OCI-LY1 (cell line): Measurements from ENCODE around the gene CNTN3.

Experiments used
- H2AFZ ChIP-seq: fragments of 200-600 bp; sonication (generic), shearing (Covaris generic); 2 replicates; pipeline ENCODE4 v1.6.0; 2014; ENCODE audit warnings: antibody characterized with exemption, mild to moderate bottlenecking, low read length
- H3F3A ChIP-seq: fragments of 200-600 bp; sonication (generic), shearing (Covaris generic); 2 replicates; pipeline ENCODE4 v1.6.0; 2014; ENCODE audit warnings: mild to moderate bottlenecking, antibody characterized with exemption, low read length, moderate library complexity; ENCODE audit not compliant: insufficient read depth
- H3K27ac ChIP-seq: fragments of 200-600 bp; sonication (generic); 2 replicates; pipeline ENCODE4 v1.5.1; 2014; ENCODE audit warnings: low read length, mixed run types, mild to moderate bottlenecking, low read depth; ENCODE audit not compliant: poor library complexity, severe bottlenecking
- H3K27me3 ChIP-seq: fragments of 200-600 bp; sonication (generic); 2 replicates; pipeline ENCODE4 v1.6.0; 2014; ENCODE audit warnings: antibody characterized with exemption, mild to moderate bottlenecking, low read length, moderate library complexity; ENCODE audit not compliant: insufficient read depth
- H3K36me3 ChIP-seq: fragments of 200-600 bp; sonication (generic); 2 replicates; pipeline ENCODE4 v1.6.1; 2014; ENCODE audit warnings: mild to moderate bottlenecking, antibody characterized with exemption, low read length, moderate library complexity, mixed read lengths; ENCODE audit not compliant: insufficient read depth
- H3K4me1 ChIP-seq: fragments of 200-600 bp; sonication (generic); 2 replicates; pipeline ENCODE4 v1.5.1; 2014; ENCODE audit warnings: mild to moderate bottlenecking, low read length, moderate library complexity; ENCODE audit not compliant: insufficient read depth, severe bottlenecking
- H3K4me2 ChIP-seq: fragments of 200-600 bp; sonication (generic), shearing (Covaris generic); 2 replicates; pipeline ENCODE4 v1.6.1; 2014; ENCODE audit warnings: low read length
- H3K4me3 ChIP-seq: fragments of 200-600 bp; sonication (generic); 2 replicates; pipeline ENCODE4 v1.5.1; 2014; ENCODE audit warnings: low read length, low read depth, mild to moderate bottlenecking, mixed read lengths; ENCODE audit not compliant: poor library complexity, severe bottlenecking
- H3K79me2 ChIP-seq: fragments of 200-600 bp; shearing (Covaris generic); 2 replicates; pipeline ENCODE4 v1.6.1; 2016; ENCODE audit warnings: mixed run types, low read length, mixed read lengths; ENCODE audit not compliant: insufficient read depth
- H3K9ac ChIP-seq: fragments of 200-600 bp; sonication (generic), shearing (Covaris generic); 2 replicates; pipeline ENCODE4 v1.6.1; 2014; ENCODE audit warnings: mild to moderate bottlenecking, low read length, mixed read lengths
- H3K9me2 ChIP-seq: fragments of 200-600 bp; sonication (generic), shearing (Covaris generic); 2 replicates; pipeline ENCODE4 v1.6.1; 2014; ENCODE audit warnings: low read depth, mild to moderate bottlenecking, low read length, mixed read lengths
- H3K9me3 ChIP-seq: fragments of 200-600 bp; shearing (Covaris generic); 2 replicates; pipeline ENCODE4 v1.6.1; 2014; ENCODE audit warnings: low read length, mixed read lengths
- H4K20me1 ChIP-seq: fragments of 200-600 bp; sonication (generic), shearing (Covaris generic); 2 replicates; pipeline ENCODE4 v1.6.0; 2016; ENCODE audit warnings: mild to moderate bottlenecking, low read length; ENCODE audit not compliant: insufficient read depth
- CTCF ChIP-seq: fragments of 200-600 bp; sonication (generic), shearing (Covaris generic); IDR thresholded peaks from 2 replicates; pipeline ENCODE4 v1.5.1; 2017; ENCODE audit warnings: mild to moderate bottlenecking, antibody characterized with exemption, low read length, moderate library complexity, mixed read lengths
- EZH2 ChIP-seq: fragments of 200-600 bp; sonication (generic), shearing (Covaris generic); IDR thresholded peaks from 2 replicates; pipeline ENCODE4 v1.8.0; 2017; ENCODE audit warnings: borderline replicate concordance, mixed run types, mild to moderate bottlenecking, antibody characterized with exemption, low read length, moderate library complexity, mixed read lengths

CNTN3 gene

GRCh38 chr3:74602471-74602870 is 12.0 kb downstream of the CNTN3 start:
- no peaks in the 10 kb centered on the region for H4K20me1 ChIP-seq
- TF ChIP-seq CTCF, result no peak
- TF ChIP-seq EZH2, result no peak

GRCh38 chr3:74601793-74602192 is 12.7 kb downstream of the CNTN3 start:
- H3K36me3 ChIP-seq, result no peaks in the 10 kb centered on the region
- H3K4me2 ChIP-seq, result no peak overlapping the region
- H3K79me2 ChIP-seq, result no peaks in the 10 kb centered on the region
- no peaks in the 10 kb centered on the region for H3K9me3 ChIP-seq
- no peak overlapping the region for H3K27ac ChIP-seq
- H2AFZ ChIP-seq, result no peak overlapping the region
- no peaks in the 10 kb centered on the region for H3K27me3 ChIP-seq
- no peaks in the 10 kb centered on the region for H3K4me1 ChIP-seq
- H3K4me3 ChIP-seq, result no peak overlapping the region
- TF ChIP-seq CTCF (no peak), EZH2 (no peak)
- no peaks in the 10 kb centered on the region for H3K9me2 ChIP-seq
- H3K9ac ChIP-seq, result no peak overlapping the region
- H3F3A ChIP-seq, result no peaks in the 10 kb centered on the region
- H4K20me1 ChIP-seq, result no peaks in the 10 kb centered on the region

More at GRCh38 chr3:74602471-74602870, 12.0 kb downstream of the CNTN3 start:
- Histone ChIP-seq H3K4me3 (no peak overlapping the region), H3K9ac (no peak overlapping the region), H3K9me3 (no peaks in the 10 kb centered on the region), H3K79me2 (no peaks in the 10 kb centered on the region), H3K27ac (no peak overlapping the region), H3K4me2 (no peak overlapping the region), H3F3A (no peaks in the 10 kb centered on the region), H3K36me3 (no peaks in the 10 kb centered on the region), H3K27me3 (no peaks in the 10 kb centered on the region), H3K4me1 (no peaks in the 10 kb centered on the region), H3K9me2 (no peaks in the 10 kb centered on the region), H2AFZ (no peak overlapping the region)

GRCh38 chr3:74599564-74599963 is 14.9 kb downstream of the CNTN3 start:
- no peaks in the 10 kb centered on the region for H3K36me3 ChIP-seq
- no peaks in the 10 kb centered on the region for H3K27me3 ChIP-seq
- no peaks in the 10 kb centered on the region for H4K20me1 ChIP-seq
- H3K4me3 ChIP-seq, result no peak overlapping the region
- H3K9ac ChIP-seq, result no peak overlapping the region
- H3K79me2 ChIP-seq, result no peaks in the 10 kb centered on the region
- no peaks in the 10 kb centered on the region for H3F3A ChIP-seq
- H3K9me3 ChIP-seq, result no peaks in the 10 kb centered on the region
- no peak overlapping the region for H3K27ac ChIP-seq
- H2AFZ ChIP-seq, result no peak overlapping the region
- TF ChIP-seq EZH2 (no peak), CTCF (no peak)
- no peaks in the 10 kb centered on the region for H3K4me1 ChIP-seq
- H3K9me2 ChIP-seq, result no peaks in the 10 kb centered on the region
- H3K4me2 ChIP-seq, result no peak overlapping the region
